M059J (cell line): ENCODE data around the gene NELFCD. TPM values are rescaled to one million over a fixed set of nuclear protein-coding genes. Genes with fewer than 3 reads are reported as not detected.

ENCODE experiments used
- DNase-seq: peaks from one replicate; pipeline ENCODE4 v3.0.0-alpha.2; 2012; ENCODE audit warnings: low read depth
- total RNA-seq: library from RNA; depleted of rRNA; stranded (reverse); fragments of >200 nt; shearing (Covaris generic); gene quantifications from 2 replicates; pipeline ENCODE4 v1.2.3, GENCODE V29; 2014

NELFCD gene
- total RNA-seq, 1 experiment from 2014 or later = 85.1 TPM

- no peak for DNase-seq
These were observed 13.5 kb downstream of the NELFCD start for GRCh38 chr20:58994390-58995159.

GRCh38 chr20:58995461-58996225, 14.6 kb downstream of the NELFCD start:
- DNase-seq = no peak

GRCh38 chr20:58996226-58996611, 15.2 kb downstream of the NELFCD start:
- no peak for DNase-seq

DNA sequence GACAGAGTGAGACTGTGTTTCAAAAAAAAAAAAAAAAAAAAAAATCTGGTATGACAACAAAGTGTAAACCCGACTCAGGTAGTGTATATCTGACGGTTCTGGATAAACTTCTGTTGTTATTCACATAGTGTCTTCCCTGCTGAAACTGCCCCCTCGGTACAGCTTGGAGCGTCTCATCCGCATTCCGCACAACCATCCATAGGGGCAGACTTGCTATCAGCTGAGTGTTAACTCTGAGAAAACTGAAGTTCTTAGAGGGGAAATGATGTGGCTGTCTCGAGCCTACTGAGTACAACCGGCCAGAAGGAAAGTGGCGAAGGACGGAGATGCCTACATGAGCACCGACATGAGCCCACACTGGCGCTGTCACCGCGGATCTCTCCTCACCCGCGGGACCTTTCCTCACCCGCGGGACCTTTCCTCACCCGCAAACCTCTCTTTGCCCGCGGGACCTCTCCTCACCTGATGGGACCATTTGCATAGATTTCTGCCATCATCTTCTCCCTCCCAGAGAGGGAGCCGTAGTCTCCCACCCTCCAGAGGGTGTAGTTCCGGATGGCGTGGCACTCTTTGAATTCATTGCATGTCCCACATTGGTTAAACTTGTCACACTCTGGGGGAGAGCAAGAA, 16.2 kb downstream of the NELFCD start:
- DNase-seq = no peak

DNA sequence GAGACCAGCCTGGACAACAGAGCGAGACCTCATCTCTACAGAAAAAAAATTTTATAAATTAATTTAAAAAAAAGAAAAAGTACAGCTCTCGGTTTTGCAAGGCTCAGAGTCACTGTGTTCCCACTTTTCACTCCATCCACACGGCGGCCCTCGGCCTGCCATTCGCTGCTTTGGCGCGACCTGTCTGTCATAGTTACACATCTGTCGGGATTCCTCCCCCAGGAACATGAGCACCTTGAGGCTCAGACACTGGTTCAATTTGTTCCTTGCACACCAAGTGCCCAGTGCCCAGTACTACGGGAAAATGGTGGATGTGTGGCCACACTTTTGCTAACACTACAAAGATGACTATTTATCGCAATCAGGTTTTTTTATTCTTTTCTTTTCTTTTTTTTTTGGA, 17.6 kb downstream of the NELFCD start:
- no peak for DNase-seq

- DNase-seq = no peak
These were observed 19.3 kb downstream of the NELFCD start for GRCh38 chr20:59000326-59000725.

DNA sequence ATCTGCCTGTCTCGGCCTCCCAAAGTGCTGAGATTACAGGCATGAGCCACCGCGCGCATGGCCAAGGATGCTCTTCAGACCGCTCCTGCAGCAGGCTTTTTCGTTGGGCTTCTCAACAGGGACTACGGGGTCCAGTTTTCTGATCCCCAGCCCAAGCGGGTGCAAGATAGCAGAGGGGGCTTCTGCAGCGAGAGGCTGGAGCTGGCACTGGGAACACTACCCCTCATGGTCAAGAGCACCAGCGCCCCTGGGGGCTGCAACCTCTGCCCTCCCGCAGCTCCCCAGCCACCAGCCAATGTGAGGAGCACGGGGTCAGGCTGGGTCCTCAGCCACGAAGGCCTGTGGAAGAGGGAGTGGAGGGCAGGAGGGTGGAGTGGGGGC, 20.0 kb downstream of the NELFCD start:
- no peak for DNase-seq

GRCh38 chr20:59001449-59002171, 20.6 kb downstream of the NELFCD start:
- no peak for DNase-seq

DNA sequence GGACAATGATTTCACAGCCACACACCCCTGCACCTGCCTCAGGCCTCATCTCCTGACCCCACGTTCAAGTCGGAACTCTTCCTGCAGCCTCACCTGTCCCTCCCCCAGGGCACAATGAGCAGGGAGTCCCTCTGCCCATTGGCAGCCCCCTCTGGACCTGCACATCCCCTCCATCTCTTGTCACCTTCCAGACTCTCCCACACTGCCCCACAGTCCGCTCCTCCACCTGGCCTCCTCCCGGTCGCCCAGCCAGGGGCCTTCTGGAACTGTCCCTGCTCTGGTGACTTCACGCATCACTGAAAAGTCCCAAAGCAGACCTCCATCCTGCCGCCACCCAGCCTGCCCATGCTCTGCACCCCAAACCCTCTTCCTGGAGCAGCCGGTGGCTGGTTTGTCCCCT, 21.3 kb downstream of the NELFCD start:
- no peak for DNase-seq

GRCh38 chr20:59002874-59003399, 21.9 kb downstream of the NELFCD start:
- no peak for DNase-seq

- no peak for DNase-seq
These were observed 22.9 kb downstream of the NELFCD start for GRCh38 chr20:59003836-59004492.

GRCh38 chr20:59004493-59004762, 23.4 kb downstream of the NELFCD start:
- DNase-seq = no peak

- no peak for DNase-seq
These were observed 23.9 kb downstream of the NELFCD start for GRCh38 chr20:59004763-59005522.

GRCh38 chr20:59005523-59006166, 24.6 kb downstream of the NELFCD start:
- no peak for DNase-seq

DNA sequence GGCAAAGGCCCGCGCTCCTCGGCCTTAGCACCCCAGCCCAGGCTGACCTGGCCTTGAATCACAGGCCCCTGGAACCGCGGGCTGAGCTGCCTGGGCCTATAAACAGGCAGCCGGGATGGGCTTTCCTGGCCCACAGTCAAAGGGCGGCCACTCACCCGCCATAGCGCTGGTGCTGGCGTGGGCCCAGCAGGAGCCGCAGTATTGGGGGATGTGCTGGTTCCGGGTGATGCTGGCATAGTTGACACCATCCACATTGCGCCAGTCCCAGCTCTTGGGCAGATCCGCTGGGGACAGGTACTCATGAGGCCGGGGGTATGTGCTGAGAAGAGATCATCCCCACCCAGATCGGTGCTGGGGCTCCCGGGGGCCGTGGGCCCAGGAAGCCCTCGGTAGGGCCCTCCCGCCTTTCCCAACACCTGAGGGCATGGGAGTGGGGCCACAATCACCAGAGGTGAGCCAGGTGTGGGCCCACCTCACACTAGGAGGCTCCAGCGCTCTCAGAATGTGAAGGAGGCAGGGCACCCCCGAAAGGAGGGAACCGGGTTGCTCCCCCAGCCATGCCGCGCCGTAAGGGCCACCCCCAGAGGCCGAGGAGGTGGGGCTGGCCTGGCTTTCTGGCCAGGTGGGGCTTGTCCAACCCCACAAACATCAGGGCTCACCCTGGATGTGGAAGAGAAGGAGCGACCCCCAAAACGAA, 25.3 kb downstream of the NELFCD start:
- DNase-seq = no peak

GRCh38 chr20:59006864-59007664, 26.0 kb downstream of the NELFCD start, which contains the start of gene CTSZ:
CTSZ (minus strand) TSS chr20:59007254; CDS start chr20:59007128, 126 bp downstream.
- no peak for DNase-seq

- no peak for DNase-seq
These were observed 26.8 kb downstream of the NELFCD start for GRCh38 chr20:59007665-59008511.
